A549 (cell line): ENCODE measurements around the gene EXOC2. TPM values are rescaled to one million over a fixed set of nuclear protein-coding genes. Genes with fewer than 3 reads are reported as not detected.

Experiments
- ATAC-seq, 2 experiments: fragments of 200-7000 bp in 1 of 2; fragments of >200 bp in 1 of 2; cut with Nextera tagmentation in 1 of 2; cut with Tn5 transposase in 1 of 2; 3 replicates each; pipeline versions ENCODE4 v1.8.0 to v1.9.1; 2018 to 2020; ENCODE audit warnings: mild to moderate bottlenecking in 1 of 2, moderate library complexity in 1 of 2
- CTCF ChIA-PET: fragments of 300-600 bp; sonication (Branson Sonifier 250); formaldehyde crosslinking; extraction: SDS; loops from one replicate; lab custom pipeline; 2021; ENCODE audit warnings: antibody characterized with exemption, inconsistent platforms; lab: Yijun Ruan, JAX
- POLR2A ChIA-PET: fragments of 350-600 bp; formaldehyde crosslinking; extraction: SDS; loops from one replicate; lab custom pipeline; 2021; ENCODE audit warnings: antibody characterized with exemption, inconsistent platforms; lab: Yijun Ruan, JAX
- DNase-seq, 2 experiments: peaks; one replicate each; pipeline versions ENCODE4 v3.0.0 to v3.0.0-alpha.2; 2011 to 2016; ENCODE audit warnings: low read depth in 1 of 2, low spot score in 1 of 2
- FAIRE-seq: peaks from 2 replicates; lab custom pipeline; 2011; peaks lifted over from hg19 to GRCh38; lab: Jason Lieb, UNC
- H3K27ac ChIP-seq, 2 experiments: fragments of >200 bp; sonication (Bioruptor Twin); formaldehyde crosslinking; 3 replicates each; pipeline ENCODE4 v1.5.1; 2016 to 2017
- H3K4me1 ChIP-seq: fragments of >200 bp; sonication (Bioruptor Twin); formaldehyde crosslinking; 3 replicates; pipeline ENCODE4 v1.6.1; 2016
- H3K4me2 ChIP-seq: fragments of >200 bp; sonication (Bioruptor Twin); formaldehyde crosslinking; 3 replicates; pipeline ENCODE4 v1.6.1; 2016
- H3K4me3 ChIP-seq: fragments of >200 bp; sonication (Bioruptor Twin); formaldehyde crosslinking; 3 replicates; pipeline ENCODE4 v1.5.1; 2016
- H3K9me3 ChIP-seq: fragments of >200 bp; sonication (Bioruptor Twin); formaldehyde crosslinking; 3 replicates; pipeline ENCODE4 v1.6.1; 2016
- CBX8 ChIP-seq: fragments of 200-600 bp; sonication (generic); IDR thresholded peaks from 2 replicates; pipeline ENCODE4 v1.6.1; 2016
- CHD2 ChIP-seq: fragments of 150-350 bp; IDR thresholded peaks from 2 replicates; pipeline ENCODE4 v1.6.1; 2014; ENCODE audit warnings: low read length; ENCODE audit not compliant: partially characterized antibody
- CHD4 ChIP-seq: fragments of 200-600 bp; sonication (generic); IDR thresholded peaks from 2 replicates; pipeline ENCODE4 v1.6.1; 2016; ENCODE audit warnings: antibody characterized with exemption, mild to moderate bottlenecking, borderline replicate concordance
- EHF ChIP-seq: fragments of 250-450 bp; sonication (Bioruptor Pico); IDR thresholded peaks from 2 replicates; pipeline ENCODE4 v1.5.0; 2020; ENCODE audit warnings: mild to moderate bottlenecking
- EHMT2 ChIP-seq: fragments of 200-600 bp; sonication (generic); IDR thresholded peaks from 2 replicates; pipeline ENCODE4 v1.6.1; 2016; ENCODE audit warnings: antibody characterized with exemption, low read depth, mild to moderate bottlenecking, moderate library complexity
- FOXS1 ChIP-seq: fragments of 250-450 bp; sonication (Bioruptor Pico); IDR thresholded peaks from 2 replicates; pipeline ENCODE4 v1.5.0; 2020; ENCODE audit warnings: mild to moderate bottlenecking, moderate library complexity
- HDAC2 ChIP-seq: fragments of 200-600 bp; sonication (generic); IDR thresholded peaks from 2 replicates; pipeline ENCODE4 v1.6.1; 2016
- HEYL ChIP-seq: fragments of 250-450 bp; sonication (Bioruptor Pico); IDR thresholded peaks from 2 replicates; pipeline ENCODE4 v1.8.0; 2021; ENCODE audit warnings: mild to moderate bottlenecking, moderate library complexity
- HOXA7 ChIP-seq: fragments of 250-450 bp; sonication (Bioruptor Pico); IDR thresholded peaks from 2 replicates; pipeline ENCODE4 v1.5.0; 2020; ENCODE audit warnings: mild to moderate bottlenecking, moderate library complexity
- HOXB13 ChIP-seq: fragments of 250-450 bp; sonication (Bioruptor Pico); IDR thresholded peaks from 2 replicates; pipeline ENCODE4 v1.5.0; 2020; ENCODE audit warnings: low read depth, mild to moderate bottlenecking, moderate library complexity
- JUN ChIP-seq, 2 experiments: fragments of >200 bp; sonication (Bioruptor Twin); formaldehyde crosslinking; IDR thresholded peaks; 2 replicates in 1 of 2; 3 replicates in 1 of 2; pipeline ENCODE4 v1.6.1; 2016 to 2017
- NFE2L2 ChIP-seq: fragments of 150-350 bp; conservative IDR thresholded peaks from 2 replicates; pipeline ENCODE4 v1.6.1; 2014; ENCODE audit warnings: low read length
- PHF8 ChIP-seq: fragments of 200-600 bp; sonication (generic); IDR thresholded peaks from 2 replicates; pipeline ENCODE4 v1.6.1; 2016; ENCODE audit warnings: low read depth, mild to moderate bottlenecking, antibody characterized with exemption, moderate library complexity, borderline replicate concordance
- RAD21 ChIP-seq, 2 experiments: fragments of >200 bp in 1 of 2; sonication (Bioruptor Twin) in 1 of 2; formaldehyde crosslinking in 1 of 2; IDR thresholded peaks in 1 of 2; conservative IDR thresholded peaks in 1 of 2; 2 replicates in 1 of 2; 3 replicates in 1 of 2; pipeline ENCODE4 v1.6.1; 2012 to 2018; ENCODE audit warnings: inconsistent platforms in 1 of 2
- RARB ChIP-seq: fragments of 250-450 bp; sonication (Bioruptor Pico); IDR thresholded peaks from 2 replicates; pipeline ENCODE4 v1.8.0; 2021; ENCODE audit warnings: mild to moderate bottlenecking, moderate library complexity
- RCOR1 ChIP-seq: fragments of 150-350 bp; IDR thresholded peaks from 2 replicates; pipeline ENCODE4 v1.6.1; 2014; ENCODE audit warnings: antibody characterized with exemption, low read length, low read depth
- RNF2 ChIP-seq: fragments of 200-600 bp; sonication (generic); IDR thresholded peaks from 2 replicates; pipeline ENCODE4 v1.6.1; 2016; ENCODE audit warnings: low read depth, mild to moderate bottlenecking, antibody characterized with exemption, moderate library complexity, borderline replicate concordance
- ZC3H11A ChIP-seq: fragments of 450-650 bp; IDR thresholded peaks from 2 replicates; pipeline ENCODE4 v1.6.1; 2014; ENCODE audit warnings: antibody characterized with exemption, mild to moderate bottlenecking
- WGBS: methylation state at CpG from one replicate; pipeline ENCODE4 v1.1.6; 2017; ENCODE audit errors: missing lambda C conversion rate; 5-methylcytosine and 5-hydroxymethylcytosine counted together
- polyA plus RNA-seq, 4 experiments: library from polyadenylated mRNA; depleted of rRNA in 3 of 4; stranded (reverse); fragments of >200 nt; fragmentation: RNase III in 1 of 4; extraction: RNeasy Plus Mini Kit Qiagen cat#74134 plus additional on column Dnase treatment in 1 of 4; gene quantifications; 2 replicates in 3 of 4; 3 replicates in 1 of 4; pipeline ENCODE4 v1.2.3, GENCODE V29; 2011 to 2017
- TF ChIP-seq, protein P1 (sequence below): IDR thresholded peaks from 2 replicates; pipeline ENCODE4 v1.6.1; 2012
- TF ChIP-seq, protein P2 (sequence below): fragments of 200-600 bp; sonication (generic); IDR thresholded peaks from 2 replicates; pipeline ENCODE4 v1.6.1; 2016; ENCODE audit warnings: antibody characterized with exemption, mild to moderate bottlenecking, moderate library complexity
- TF ChIP-seq, protein P3 (sequence below): fragments of 250-450 bp; sonication (Bioruptor Pico); IDR thresholded peaks from 2 replicates; pipeline ENCODE4 v1.5.0; 2021; ENCODE audit warnings: mild to moderate bottlenecking, moderate library complexity, borderline replicate concordance

Gene EXOC2
- polyA plus RNA-seq, 2 of the 4 experiments (the other 2 are of a cell fraction): 13.3 to 22.9 TPM

DNA sequence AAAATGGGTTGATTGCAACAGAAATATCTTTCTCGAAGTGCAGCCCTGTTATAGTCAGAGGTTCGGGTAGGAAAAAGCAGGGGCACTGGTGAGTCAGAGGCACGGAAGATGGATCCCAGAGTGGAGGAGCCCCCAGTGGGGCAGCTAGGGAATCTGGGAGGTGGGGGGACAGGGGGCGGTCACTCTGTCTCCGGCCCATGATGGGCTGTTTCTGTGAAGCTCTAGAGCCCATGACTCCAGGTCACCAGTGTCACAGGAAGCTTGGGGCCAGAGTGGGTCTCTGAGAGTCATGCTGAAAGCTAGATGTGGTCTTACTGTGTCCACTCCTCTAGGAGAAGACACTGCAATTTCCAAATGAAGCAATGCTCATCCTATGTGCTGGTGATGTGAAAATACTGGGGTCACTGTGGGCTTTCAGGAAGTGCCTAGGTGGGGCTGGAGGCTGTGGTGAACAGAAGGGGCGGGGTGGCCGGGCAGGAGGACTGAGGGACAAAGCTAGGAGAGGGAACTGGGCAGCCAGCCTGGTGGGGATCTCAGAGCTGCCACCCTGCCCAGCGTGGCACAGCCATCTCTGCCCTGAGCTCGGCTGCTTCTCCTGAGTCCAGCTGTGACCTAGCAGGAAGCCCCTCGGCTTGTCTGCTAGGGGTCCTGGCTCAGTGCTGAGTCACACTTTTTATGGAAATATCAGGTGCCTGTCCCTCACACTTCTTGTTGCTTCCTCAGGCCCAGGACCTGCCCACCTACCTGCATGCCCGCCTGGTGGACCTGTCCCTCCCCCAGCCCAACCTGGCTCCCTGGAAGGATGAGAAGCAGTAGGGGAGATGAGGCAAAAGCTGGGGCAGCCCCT lies 247.1 kb downstream of the EXOC2 start:
- no peak overlapping the region for H3K27ac ChIP-seq
- H3K4me2 ChIP-seq: no peak overlapping the region
- FAIRE-seq (no peak), DNase-seq (no peak), ATAC-seq (no peak)
- TF ChIP-seq NFE2L2 (no peak), CHD2 (no peak), RCOR1 (no peak), ZC3H11A (no peak), HEYL (CRISPR knock-in tag) (no peak), RARB (CRISPR knock-in tag) (no peak)
- no peaks in the 10 kb centered on the region for H3K9me3 ChIP-seq
- H3K4me1 ChIP-seq: no peaks in the 10 kb centered on the region
- ChIA-PET POLR2A (no interaction called here), CTCF (interaction anchor here (1.0 kb wide), 1 partner anchor 9 kb away, joined by 3 read pairs; no protein-coding TSS in a partner anchor)
- H3K4me3 ChIP-seq: no peak overlapping the region
- 58% methylated on average over 11 of the region's 11 CpGs for WGBS

DNA sequence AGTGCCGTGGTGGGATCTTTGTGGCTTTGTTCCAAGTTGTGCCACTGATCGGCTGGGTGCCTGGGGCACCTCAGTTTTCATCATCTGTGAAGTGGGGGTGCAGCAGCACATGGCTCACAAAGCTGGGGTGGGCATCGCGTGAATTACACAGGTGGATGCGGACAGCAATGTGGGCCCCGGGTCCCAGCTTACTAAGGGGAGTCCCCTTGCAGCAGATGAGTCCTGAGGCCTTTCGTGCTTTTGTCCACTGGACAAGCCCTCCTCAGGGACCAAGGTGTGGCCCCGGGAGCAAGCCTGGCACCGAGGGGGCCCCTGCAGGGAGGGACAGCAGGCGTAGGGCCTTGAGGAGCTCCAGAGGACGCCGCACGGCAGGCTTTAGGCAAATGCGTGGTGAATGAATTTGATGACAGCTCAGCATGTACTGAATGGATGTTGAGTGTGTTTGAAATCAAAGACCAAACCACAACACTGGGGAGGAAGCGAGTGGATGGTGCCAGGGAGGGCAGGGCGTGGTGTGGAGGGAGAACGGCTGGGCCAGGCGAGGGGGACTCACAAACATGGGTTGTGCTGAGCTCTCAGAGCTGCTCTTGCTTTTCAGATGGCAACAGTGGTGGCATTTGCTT lies 248.2 kb downstream of the EXOC2 start:
- Histone ChIP-seq H3K4me3 (no peak overlapping the region), H3K9me3 (no peaks in the 10 kb centered on the region), H3K4me2 (no peak overlapping the region), H3K4me1 (no peaks in the 10 kb centered on the region), H3K27ac (no peak overlapping the region)
- 92% methylated on average over 7 of the region's 18 CpGs for WGBS
- no peak for ATAC-seq
- POLR2A ChIA-PET: no interaction called here
- no peak for FAIRE-seq
- CTCF ChIA-PET: no interaction called here
- TF ChIP-seq RCOR1 (no peak), CHD4 (no peak), CBX8 (no peak), FOXS1 (CRISPR knock-in tag) (no peak), EHF (CRISPR knock-in tag) (no peak), HEYL (CRISPR knock-in tag) (no peak), HOXB13 (CRISPR knock-in tag) (no peak), HDAC2 (no peak), RNF2 (no peak), JUN (IDR thresholded peaks at IDR 0.05) (no peak), EHMT2 (no peak), PHF8 (no peak), HOXA7 (no peak), RAD21 (conservative IDR thresholded peaks at IDR 0.05 in 1 of 2, IDR thresholded peaks at IDR 0.05 in 1 of 2) (no peak)
- TF ChIP-seq, protein P1, sequence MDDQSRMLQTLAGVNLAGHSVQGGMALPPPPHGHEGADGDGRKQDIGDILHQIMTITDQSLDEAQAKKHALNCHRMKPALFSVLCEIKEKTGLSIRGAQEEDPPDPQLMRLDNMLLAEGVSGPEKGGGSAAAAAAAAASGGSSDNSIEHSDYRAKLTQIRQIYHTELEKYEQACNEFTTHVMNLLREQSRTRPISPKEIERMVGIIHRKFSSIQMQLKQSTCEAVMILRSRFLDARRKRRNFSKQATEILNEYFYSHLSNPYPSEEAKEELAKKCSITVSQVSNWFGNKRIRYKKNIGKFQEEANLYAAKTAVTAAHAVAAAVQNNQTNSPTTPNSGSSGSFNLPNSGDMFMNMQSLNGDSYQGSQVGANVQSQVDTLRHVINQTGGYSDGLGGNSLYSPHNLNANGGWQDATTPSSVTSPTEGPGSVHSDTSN: no peak
- TF ChIP-seq, protein P2, sequence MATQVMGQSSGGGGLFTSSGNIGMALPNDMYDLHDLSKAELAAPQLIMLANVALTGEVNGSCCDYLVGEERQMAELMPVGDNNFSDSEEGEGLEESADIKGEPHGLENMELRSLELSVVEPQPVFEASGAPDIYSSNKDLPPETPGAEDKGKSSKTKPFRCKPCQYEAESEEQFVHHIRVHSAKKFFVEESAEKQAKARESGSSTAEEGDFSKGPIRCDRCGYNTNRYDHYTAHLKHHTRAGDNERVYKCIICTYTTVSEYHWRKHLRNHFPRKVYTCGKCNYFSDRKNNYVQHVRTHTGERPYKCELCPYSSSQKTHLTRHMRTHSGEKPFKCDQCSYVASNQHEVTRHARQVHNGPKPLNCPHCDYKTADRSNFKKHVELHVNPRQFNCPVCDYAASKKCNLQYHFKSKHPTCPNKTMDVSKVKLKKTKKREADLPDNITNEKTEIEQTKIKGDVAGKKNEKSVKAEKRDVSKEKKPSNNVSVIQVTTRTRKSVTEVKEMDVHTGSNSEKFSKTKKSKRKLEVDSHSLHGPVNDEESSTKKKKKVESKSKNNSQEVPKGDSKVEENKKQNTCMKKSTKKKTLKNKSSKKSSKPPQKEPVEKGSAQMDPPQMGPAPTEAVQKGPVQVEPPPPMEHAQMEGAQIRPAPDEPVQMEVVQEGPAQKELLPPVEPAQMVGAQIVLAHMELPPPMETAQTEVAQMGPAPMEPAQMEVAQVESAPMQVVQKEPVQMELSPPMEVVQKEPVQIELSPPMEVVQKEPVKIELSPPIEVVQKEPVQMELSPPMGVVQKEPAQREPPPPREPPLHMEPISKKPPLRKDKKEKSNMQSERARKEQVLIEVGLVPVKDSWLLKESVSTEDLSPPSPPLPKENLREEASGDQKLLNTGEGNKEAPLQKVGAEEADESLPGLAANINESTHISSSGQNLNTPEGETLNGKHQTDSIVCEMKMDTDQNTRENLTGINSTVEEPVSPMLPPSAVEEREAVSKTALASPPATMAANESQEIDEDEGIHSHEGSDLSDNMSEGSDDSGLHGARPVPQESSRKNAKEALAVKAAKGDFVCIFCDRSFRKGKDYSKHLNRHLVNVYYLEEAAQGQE: no peak
- TF ChIP-seq, protein P3, sequence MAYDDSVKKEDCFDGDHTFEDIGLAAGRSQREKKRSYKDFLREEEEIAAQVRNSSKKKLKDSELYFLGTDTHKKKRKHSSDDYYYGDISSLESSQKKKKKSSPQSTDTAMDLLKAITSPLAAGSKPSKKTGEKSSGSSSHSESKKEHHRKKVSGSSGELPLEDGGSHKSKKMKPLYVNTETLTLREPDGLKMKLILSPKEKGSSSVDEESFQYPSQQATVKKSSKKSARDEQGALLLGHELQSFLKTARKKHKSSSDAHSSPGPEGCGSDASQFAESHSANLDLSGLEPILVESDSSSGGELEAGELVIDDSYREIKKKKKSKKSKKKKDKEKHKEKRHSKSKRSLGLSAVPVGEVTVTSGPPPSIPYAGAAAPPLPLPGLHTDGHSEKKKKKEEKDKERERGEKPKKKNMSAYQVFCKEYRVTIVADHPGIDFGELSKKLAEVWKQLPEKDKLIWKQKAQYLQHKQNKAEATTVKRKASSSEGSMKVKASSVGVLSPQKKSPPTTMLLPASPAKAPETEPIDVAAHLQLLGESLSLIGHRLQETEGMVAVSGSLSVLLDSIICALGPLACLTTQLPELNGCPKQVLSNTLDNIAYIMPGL (CRISPR knock-in tag): no peak
- no peak for DNase-seq
